GM20000 (cell line): ENCODE data around the gene NDUFA7.
"Not testable (repeated sequence)": the region's sequence is repeated elsewhere in the genome, so short reads cannot be mapped to it uniquely, and the experiment has no call there.

Experiments
- DNase-seq: peaks from one replicate; pipeline ENCODE4 v3.0.0; 2012; ENCODE audit warnings: low spot score
- TF ChIP-seq, protein P1 (sequence below): IDR thresholded peaks from 2 replicates; pipeline ENCODE4 v1.5.1; 2012; ENCODE audit warnings: mild to moderate bottlenecking, control low read depth; ENCODE audit errors: extremely low read depth, missing control alignments

The NDUFA7 gene

GRCh38 chr19:8343483-8343844, 22.3 kb upstream of the NDUFA7 start:
- no peak for DNase-seq
- TF ChIP-seq, protein P1, sequence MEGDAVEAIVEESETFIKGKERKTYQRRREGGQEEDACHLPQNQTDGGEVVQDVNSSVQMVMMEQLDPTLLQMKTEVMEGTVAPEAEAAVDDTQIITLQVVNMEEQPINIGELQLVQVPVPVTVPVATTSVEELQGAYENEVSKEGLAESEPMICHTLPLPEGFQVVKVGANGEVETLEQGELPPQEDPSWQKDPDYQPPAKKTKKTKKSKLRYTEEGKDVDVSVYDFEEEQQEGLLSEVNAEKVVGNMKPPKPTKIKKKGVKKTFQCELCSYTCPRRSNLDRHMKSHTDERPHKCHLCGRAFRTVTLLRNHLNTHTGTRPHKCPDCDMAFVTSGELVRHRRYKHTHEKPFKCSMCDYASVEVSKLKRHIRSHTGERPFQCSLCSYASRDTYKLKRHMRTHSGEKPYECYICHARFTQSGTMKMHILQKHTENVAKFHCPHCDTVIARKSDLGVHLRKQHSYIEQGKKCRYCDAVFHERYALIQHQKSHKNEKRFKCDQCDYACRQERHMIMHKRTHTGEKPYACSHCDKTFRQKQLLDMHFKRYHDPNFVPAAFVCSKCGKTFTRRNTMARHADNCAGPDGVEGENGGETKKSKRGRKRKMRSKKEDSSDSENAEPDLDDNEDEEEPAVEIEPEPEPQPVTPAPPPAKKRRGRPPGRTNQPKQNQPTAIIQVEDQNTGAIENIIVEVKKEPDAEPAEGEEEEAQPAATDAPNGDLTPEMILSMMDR: no peak

DNA sequence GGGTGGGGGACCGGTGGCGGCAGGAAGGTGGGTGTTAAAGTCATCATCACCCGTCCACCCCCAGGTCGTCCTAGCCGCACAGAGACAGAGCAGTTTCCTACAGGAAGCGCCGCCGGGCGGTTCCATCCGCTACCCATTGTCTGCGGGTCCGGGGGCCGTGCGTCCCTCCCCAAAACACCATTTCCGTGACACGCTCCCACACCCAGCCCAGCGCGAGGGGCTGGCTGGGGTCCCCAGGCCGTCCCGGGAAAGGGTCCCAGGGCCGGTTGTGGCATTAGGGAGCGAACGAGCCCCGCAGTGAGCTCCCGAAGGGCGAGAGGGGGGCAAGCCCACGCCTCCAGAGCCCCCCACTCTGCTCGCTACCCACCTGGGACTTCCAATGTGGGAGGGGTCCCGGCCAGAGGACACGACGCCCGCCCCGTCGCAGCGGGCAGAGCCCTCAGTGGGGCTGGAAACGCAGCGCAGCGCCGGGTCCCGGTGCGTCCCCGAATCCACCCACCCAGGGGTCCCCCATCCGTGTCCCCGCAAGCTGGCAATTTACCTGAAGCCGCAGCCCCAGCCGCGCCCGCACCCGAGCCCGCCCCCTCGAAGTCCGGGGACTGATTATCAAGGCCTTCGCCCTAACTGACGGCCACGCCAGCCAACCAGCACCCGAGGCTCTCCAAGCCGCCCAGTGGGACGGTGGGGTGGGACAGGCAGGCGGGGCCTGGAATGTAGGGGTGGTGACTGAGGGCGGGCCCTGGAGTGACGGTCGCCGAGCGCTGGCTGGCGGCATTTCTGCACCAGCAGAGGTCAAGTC, 21.7 kb upstream of the NDUFA7 start, which contains the start of gene KANK3:
TSS of gene KANK3 (minus strand) at position 579 of the 799 bp plus-strand sequence. CDS start 5,434 bp downstream, outside the sequence.
- DNase-seq: peak; percentile 99
- TF ChIP-seq, protein P1: no peak

DNA sequence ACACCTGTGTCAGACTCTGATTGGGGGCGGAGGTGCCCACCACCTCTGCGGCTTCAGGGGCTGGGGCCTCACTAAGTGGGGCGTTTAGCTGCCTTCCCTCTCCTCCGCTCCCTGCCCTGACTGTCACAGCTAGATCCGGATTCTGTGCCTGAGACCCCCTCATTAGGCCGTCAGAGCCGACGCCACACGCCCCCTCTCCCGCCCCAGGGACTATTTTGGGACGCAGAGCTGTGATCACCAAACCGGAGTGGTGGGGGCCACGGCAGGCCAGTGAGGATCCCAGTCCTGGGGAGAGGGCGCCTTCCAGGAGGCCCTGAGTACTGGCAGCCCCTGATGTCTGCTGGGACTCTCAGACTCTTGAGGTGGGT, 21.1 kb upstream of the NDUFA7 start:
- TF ChIP-seq, protein P1: no peak
- DNase-seq: no peak

- DNase-seq: not testable (repeated sequence)
These were observed 20.3 kb upstream of the NDUFA7 start for GRCh38 chr19:8341504-8341903.

DNA sequence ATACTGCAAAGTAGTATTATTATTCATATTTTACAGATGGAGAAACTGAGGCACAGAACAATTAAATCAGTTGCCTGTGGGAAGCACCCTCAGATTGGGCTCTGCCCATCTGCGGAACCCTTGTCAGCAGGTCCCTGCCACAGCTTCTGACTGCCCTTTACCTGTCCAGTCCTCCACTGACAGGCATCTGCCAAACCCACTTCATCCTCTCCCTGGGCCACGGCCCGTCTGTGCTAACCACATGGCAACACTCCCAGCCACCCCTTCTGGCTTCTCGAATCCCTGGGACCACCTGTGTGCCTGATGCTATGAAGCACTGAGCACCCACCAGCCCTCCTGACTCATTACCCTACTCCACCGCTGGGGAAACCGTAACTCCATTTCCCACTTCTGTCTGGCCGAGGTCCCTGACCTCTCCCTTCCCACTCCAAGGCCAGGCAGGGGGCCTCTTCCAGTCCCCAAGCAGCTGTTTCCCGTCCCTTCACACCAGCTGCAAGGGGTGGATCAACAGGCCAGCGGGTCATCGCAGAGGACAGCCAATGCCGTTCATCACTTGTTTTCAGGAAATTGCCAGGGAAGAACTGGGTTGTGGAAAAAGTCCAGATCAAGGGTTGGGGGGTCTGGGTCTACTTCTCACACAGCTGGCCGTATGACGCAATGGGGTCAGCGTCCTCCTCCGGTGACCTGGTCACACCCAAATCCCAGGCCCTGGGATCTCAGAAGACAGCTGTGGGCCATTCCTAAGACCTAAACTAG, 19.3 kb upstream of the NDUFA7 start:
- TF ChIP-seq, protein P1: no peak
- DNase-seq: peak; percentile 26

- DNase-seq: no peak
- TF ChIP-seq, protein P1: no peak
These were observed 17.7 kb upstream of the NDUFA7 start for GRCh38 chr19:8338835-8339234.

- TF ChIP-seq, protein P1: no peak
- no peak for DNase-seq
These were observed 16.6 kb upstream of the NDUFA7 start for GRCh38 chr19:8337728-8338127.
